Parathyroid adenoma (tissue), 2 donors: ENCODE measurements around the gene KRT35.

ENCODE experiments used
- H2AFZ ChIP-seq: fragments of 300-600 bp; sonication (generic); one replicate; pipeline ENCODE4 v1.7.0; 2017; ENCODE audit warnings: antibody characterized with exemption, mild to moderate bottlenecking
- H3K27ac ChIP-seq: fragments of 300-600 bp; sonication (generic); one replicate; pipeline ENCODE4 v1.7.0; 2017
- H3K27me3 ChIP-seq: fragments of 300-600 bp; sonication (generic); one replicate; pipeline ENCODE4 v1.7.0; 2017; ENCODE audit warnings: low read length; ENCODE audit not compliant: control insufficient read depth, insufficient read depth
- H3K36me3 ChIP-seq: fragments of 300-600 bp; sonication (generic); one replicate; pipeline ENCODE4 v1.7.0; 2017; ENCODE audit warnings: low read length; ENCODE audit not compliant: control insufficient read depth, insufficient read depth
- H3K4me1 ChIP-seq: fragments of 300-600 bp; sonication (generic); one replicate; pipeline ENCODE4 v1.7.0; 2017; ENCODE audit warnings: control low read depth
- H3K4me2 ChIP-seq: fragments of 300-600 bp; sonication (generic); one replicate; pipeline ENCODE4 v1.7.0; 2017; ENCODE audit warnings: low read length
- H3K4me3 ChIP-seq: fragments of 300-600 bp; sonication (generic); one replicate; pipeline ENCODE4 v1.7.0; 2017; ENCODE audit warnings: low read depth, low read length
- H3K79me2 ChIP-seq: fragments of 300-600 bp; sonication (generic); one replicate; pipeline ENCODE4 v1.7.0; 2017; ENCODE audit warnings: control low read depth
- H3K9ac ChIP-seq: fragments of 300-600 bp; sonication (generic); one replicate; pipeline ENCODE4 v1.7.0; 2017; ENCODE audit warnings: mild to moderate bottlenecking
- H3K9me3 ChIP-seq: fragments of 300-600 bp; sonication (generic); one replicate; pipeline ENCODE4 v1.7.0; 2017; ENCODE audit warnings: low read length; ENCODE audit not compliant: control insufficient read depth
- CTCF ChIP-seq: fragments of 300-600 bp; sonication (generic); IDR thresholded peaks from one replicate; pipeline ENCODE4 v1.7.0; 2017; ENCODE audit warnings: antibody characterized with exemption, mild to moderate bottlenecking
- donor health status: primary hyperparathyroidism.

KRT35 gene

GRCh38 chr17:41513168-41513547, 32.2 kb upstream of the KRT35 start:
- H3K27me3 ChIP-seq: no peaks in the 10 kb centered on the region
- H3K9ac ChIP-seq: no peak overlapping the region
- no peak overlapping the region for H3K4me2 ChIP-seq
- H3K79me2 ChIP-seq: no peaks in the 10 kb centered on the region
- no peak for TF ChIP-seq CTCF
- H3K27ac ChIP-seq: no peak overlapping the region
- no peaks in the 10 kb centered on the region for H3K9me3 ChIP-seq
- H3K4me1 ChIP-seq: peaks cover under 1% of the 10 kb centered on the region
- no peak overlapping the region for H3K4me3 ChIP-seq
- no peaks in the 10 kb centered on the region for H3K36me3 ChIP-seq
- no peak overlapping the region for H2AFZ ChIP-seq

DNA sequence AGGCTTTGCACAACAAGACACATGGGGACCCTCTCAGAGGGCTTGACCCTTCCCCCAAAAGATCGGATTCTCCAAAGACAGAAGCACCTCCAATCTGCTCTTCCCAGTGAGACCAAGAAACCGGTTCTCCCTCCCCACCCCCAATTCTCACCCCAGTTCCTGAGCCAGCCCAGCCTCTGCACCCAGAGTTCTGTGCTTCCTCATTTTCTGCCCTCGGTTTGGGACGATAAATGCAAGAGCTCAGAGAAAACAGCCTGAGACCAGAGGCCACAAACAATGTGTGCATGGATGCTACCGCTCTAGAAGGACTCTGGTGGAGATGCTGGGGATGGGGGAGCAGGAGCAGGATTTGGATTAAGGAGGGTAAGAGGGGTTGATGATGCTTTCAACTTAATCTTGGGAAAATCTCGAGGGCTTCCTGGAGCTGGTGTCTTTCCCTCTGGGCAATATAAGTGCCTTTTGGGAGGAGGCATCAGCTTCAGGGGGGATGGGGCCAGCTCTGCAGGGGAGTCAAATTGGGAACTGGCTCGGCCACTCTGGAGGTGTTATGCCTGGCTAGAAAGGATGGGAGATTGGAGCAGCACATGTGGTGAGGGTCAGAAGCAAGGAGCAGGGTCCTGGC, 31.7 kb upstream of the KRT35 start:
- H3K27ac ChIP-seq: no peak overlapping the region
- H3K4me1 ChIP-seq: no peaks in the 10 kb centered on the region
- H3K36me3 ChIP-seq: no peaks in the 10 kb centered on the region
- H3K4me2 ChIP-seq: no peak overlapping the region
- H3K4me3 ChIP-seq: no peak overlapping the region
- TF ChIP-seq CTCF: no peak
- H2AFZ ChIP-seq: no peak overlapping the region
- H3K79me2 ChIP-seq: no peaks in the 10 kb centered on the region
- no peaks in the 10 kb centered on the region for H3K9me3 ChIP-seq
- no peaks in the 10 kb centered on the region for H3K27me3 ChIP-seq
- H3K9ac ChIP-seq: no peak overlapping the region

GRCh38 chr17:41511716-41512115, 30.8 kb upstream of the KRT35 start:
- H3K4me3 ChIP-seq: no peak overlapping the region
- H2AFZ ChIP-seq: no peak overlapping the region
- no peak overlapping the region for H3K4me2 ChIP-seq
- no peaks in the 10 kb centered on the region for H3K9me3 ChIP-seq
- no peaks in the 10 kb centered on the region for H3K79me2 ChIP-seq
- TF ChIP-seq CTCF: no peak
- H3K27me3 ChIP-seq: no peaks in the 10 kb centered on the region
- no peak overlapping the region for H3K27ac ChIP-seq
- no peaks in the 10 kb centered on the region for H3K4me1 ChIP-seq
- H3K9ac ChIP-seq: no peak overlapping the region
- no peaks in the 10 kb centered on the region for H3K36me3 ChIP-seq

DNA sequence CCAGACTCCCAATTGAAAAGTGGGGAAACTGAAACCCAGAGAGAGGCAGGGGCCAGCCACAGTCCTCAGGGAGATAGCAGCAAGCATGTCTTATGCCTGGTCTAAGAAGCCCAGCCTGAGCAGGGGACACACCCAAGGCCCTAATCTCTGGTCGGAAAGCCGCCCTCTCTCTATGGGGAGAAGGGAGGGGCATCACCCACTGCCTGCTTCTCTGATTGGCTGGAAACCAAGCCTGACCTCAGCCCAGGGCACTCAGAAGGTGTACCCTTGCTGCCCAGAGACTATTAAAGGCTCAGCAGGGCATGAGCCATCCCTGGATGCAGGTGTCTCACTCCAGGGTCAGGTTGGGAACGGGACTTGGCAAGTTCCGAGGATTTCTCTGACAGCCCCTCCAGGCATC, 30.2 kb upstream of the KRT35 start:
- H3K36me3 ChIP-seq: no peaks in the 10 kb centered on the region
- H3K4me1 ChIP-seq: no peaks in the 10 kb centered on the region
- TF ChIP-seq CTCF: no peak
- H3K27ac ChIP-seq: no peak overlapping the region
- no peaks in the 10 kb centered on the region for H3K79me2 ChIP-seq
- no peak overlapping the region for H3K4me3 ChIP-seq
- no peak overlapping the region for H3K9ac ChIP-seq
- no peak overlapping the region for H3K4me2 ChIP-seq
- no peaks in the 10 kb centered on the region for H3K9me3 ChIP-seq
- no peaks in the 10 kb centered on the region for H3K27me3 ChIP-seq
- no peak overlapping the region for H2AFZ ChIP-seq
